Hematopoietic multipotent progenitor cell treated with erythropoietin and hydrocortisone succinate and interleukin-3 and kit ligand, for 15 days (in vitro differentiated cells): ENCODE data around the gene PNMA8B.
"Not testable (repeated sequence)": the region's sequence is repeated elsewhere in the genome, so short reads cannot be mapped to it uniquely, and the experiment has no call there.

ENCODE experiments used
- DNase-seq: peaks from one replicate; pipeline ENCODE4 v3.0.0-alpha.2; 2015; ENCODE audit warnings: low spot score

Gene PNMA8B, protein sequence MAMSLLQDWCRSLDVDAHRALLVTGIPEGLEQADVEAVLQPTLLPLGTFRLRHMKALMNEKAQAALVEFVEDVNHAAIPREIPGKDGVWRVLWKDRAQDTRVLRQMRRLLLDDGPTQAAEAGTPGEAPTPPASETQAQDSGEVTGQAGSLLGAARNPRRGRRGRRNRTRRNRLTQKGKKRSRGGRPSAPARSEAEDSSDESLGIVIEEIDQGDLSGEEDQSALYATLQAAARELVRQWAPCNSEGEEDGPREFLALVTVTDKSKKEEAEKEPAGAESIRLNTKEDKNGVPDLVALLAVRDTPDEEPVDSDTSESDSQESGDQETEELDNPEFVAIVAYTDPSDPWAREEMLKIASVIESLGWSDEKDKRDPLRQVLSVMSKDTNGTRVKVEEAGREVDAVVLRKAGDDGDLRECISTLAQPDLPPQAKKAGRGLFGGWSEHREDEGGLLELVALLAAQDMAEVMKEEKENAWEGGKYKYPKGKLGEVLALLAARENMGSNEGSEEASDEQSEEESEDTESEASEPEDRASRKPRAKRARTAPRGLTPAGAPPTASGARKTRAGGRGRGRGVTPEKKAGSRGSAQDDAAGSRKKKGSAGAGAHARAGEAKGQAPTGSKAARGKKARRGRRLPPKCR

GRCh38 chr19:46495786-46496099, at the start of gene PNMA8B:
Gene PNMA8B, minus strand, starts transcription at chr19:46495867. Its CDS starts 402 bp downstream, at chr19:46495465.
- DNase-seq = no peak

DNA sequence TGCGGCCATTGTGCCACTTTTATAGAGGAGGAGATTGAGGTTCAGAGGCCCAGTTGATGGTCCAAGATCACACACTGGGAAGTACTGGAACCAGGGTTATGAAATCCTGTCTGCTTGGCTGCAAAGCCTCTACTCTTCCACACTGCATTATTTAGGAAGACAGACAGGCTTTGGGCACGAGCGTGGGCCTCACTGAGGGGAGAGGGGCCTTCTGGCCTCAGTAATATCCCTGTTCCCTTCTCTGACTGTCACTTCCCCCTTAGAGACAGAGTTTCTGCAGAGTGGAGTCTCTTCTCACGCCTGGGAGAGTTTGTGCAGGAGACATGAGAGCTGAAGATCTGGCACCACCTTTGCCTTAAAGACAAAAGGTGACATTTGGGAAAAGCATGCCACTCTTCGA, 49.0 kb upstream of the PNMA8B start:
- no peak for DNase-seq

DNA sequence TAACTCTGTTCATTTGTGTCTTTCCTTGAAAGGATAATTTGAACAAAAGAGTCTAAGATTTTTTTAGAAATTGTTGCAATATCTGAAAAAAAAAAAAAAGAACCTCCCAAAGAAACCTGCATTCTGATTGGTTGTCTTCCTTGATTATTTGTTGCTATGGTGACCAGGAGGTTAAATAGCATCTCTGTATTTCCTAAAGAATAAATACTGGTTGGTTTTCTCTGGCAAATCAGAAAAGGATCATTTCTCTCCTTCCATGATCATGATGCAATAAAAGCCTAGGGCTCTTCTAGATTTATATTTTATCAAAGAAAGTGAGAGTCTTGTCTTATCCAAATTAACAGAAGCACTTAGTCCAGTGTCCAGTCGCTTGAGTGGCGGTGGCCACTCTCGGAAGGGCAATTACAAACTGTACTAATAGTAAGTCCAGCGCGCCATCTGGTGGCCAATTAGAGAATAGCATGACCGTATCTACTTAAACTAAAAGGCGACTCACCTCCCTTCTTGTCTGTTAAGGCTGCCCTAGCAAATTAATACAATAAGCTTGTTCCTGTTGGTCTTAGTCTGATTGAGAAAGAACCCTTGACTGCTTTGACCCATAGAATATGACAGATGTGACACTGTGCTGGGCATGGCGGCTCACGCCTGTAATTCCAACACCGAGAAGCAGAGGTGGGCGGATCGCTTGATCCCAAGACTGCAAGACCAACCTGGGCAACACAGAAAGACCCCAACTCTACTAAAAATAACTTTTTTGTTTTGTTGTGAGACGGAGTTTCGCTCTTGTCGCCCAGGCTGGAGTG, 47.0 kb upstream of the PNMA8B start:
- peak; percentile 84 for DNase-seq

- DNase-seq = peak; percentile 54
These were observed 41.8 kb upstream of the PNMA8B start for GRCh38 chr19:46537136-46538097.

GRCh38 chr19:46536391-46536790, 40.7 kb upstream of the PNMA8B start:
- no peak for DNase-seq

- no peak for DNase-seq
These were observed 38.0 kb upstream of the PNMA8B start for GRCh38 chr19:46533621-46534081.

DNA sequence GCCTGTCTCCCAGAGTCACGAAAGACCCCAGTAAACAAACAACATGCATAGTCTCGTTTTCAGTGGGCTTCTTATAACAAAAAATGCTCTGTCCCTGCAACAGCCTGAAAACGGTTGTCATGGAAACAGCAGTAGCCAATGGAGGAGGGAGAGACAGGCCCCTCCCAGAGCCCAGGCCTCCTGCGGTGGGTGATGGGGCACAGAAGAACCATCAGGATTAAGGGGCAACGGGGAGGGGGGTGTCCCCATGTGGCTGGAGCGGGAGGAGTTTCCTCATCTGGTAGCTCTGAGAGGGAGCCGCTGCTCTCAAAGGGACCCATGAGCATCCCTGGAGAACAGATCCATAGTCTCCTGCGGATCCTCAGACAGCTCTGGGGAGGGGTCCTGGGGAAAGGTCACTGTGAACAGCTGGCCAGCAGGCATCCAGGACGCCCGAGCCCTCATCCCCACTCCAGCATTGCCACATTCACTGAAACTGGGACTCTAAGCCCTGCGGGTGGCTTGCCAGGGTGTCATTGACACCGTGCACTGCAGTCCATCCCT, 37.5 kb upstream of the PNMA8B start:
- DNase-seq = no peak

DNA sequence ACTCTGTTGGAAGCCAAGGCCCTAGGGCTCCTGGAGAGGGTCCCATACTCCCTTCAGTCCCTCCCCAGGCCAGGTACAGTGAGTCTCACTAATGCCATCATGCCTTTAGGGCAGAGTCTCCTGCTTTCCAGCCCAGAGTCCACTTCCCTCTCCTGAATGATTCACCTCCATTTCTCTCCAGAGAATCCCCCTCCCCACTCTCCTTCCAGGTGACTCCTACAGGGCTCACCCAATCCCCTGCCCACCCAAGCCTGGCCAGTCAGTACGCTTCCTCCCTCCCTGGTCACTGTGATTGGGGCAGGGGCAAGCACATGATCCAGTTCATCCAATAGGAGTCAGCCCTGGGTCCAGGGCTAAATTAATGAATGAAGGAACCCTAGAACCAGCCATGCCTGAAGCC, 35.0 kb upstream of the PNMA8B start:
- DNase-seq = no peak

- DNase-seq = peak; percentile 71
These were observed 34.2 kb upstream of the PNMA8B start for GRCh38 chr19:46529622-46530451.

GRCh38 chr19:46528601-46529590, 33.2 kb upstream of the PNMA8B start:
- no peak for DNase-seq

GRCh38 chr19:46526801-46527200, 31.1 kb upstream of the PNMA8B start:
- not testable (repeated sequence) for DNase-seq

- no peak for DNase-seq
These were observed 28.6 kb upstream of the PNMA8B start for GRCh38 chr19:46524308-46524707.

DNA sequence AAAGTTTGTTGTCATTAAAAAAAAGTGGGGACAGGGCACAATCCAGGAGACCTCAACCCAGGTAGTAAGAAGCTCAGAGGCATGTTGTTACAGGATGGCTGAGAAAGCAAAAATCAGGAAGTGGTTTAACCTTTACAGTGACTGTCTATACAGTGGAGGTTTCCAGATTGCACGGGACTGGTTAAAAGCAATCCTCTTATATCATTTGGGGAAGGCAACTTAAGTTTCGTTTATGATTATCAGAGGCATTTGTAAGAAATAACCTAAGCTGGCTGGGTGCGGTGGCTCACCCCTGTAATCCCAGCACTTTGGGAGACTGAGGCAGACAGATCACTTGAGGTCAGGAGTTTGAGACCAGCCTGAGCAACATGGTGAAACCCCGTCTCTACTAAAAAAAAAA, 27.3 kb upstream of the PNMA8B start:
- DNase-seq = not testable (repeated sequence)

- DNase-seq = no peak
These were observed 25.7 kb upstream of the PNMA8B start for GRCh38 chr19:46521241-46521868.

DNA sequence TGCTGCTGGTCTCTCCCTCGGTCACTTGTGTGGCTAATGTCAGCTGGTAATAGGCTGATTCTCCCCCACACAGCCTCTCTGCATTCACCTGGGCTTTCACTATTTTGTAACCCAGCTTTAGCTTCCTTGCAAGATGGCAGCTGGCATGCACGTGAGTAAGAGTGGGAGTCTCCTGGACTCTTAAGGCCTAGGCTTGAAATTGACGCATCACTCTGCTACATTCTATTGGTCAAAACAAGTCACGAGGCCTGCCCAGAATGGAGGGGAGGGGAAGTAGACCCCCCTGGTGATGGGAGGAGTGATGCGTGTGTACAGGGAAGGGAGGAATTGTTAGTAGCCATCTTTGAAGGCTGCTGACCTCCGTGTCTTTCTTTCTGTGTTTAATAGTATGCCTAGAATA, 24.9 kb upstream of the PNMA8B start:
- DNase-seq = no peak

DNA sequence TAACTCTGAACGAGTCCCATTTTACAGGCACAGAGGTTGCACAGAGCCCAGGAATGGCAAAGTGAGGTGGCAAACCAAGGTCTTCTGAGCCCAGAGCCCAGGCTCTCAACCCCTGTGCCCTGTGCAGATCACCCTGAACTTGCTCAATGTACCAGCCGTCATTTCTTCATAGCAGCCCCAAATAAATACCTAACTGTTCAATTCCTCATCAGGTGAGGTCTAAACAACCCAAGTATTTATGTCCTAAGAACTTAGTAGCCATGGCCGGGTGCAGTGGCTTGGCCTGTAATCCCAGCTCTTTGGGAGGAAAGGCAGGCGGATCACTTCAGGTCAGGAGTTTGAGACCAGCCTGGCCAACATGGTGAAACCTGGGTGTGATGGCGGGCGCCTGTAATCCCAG, 21.8 kb upstream of the PNMA8B start:
- no peak for DNase-seq

GRCh38 chr19:46515879-46516350, 20.2 kb upstream of the PNMA8B start:
- peak; percentile 6 for DNase-seq

- DNase-seq = no peak
These were observed 19.6 kb upstream of the PNMA8B start for GRCh38 chr19:46515290-46515609.
